Muscle layer of colon (tissue), 2 donors: ENCODE data around the gene ANO1.
"Not testable (repeated sequence)": the region's sequence is repeated elsewhere in the genome, so short reads cannot be mapped to it uniquely, and the experiment has no call there.

ENCODE experiments used
- H3K27ac ChIP-seq: one replicate; pipeline ENCODE4 v1.7.0; 2013; ENCODE audit warnings: low read depth, mild to moderate bottlenecking, low read length, moderate library complexity
- H3K27me3 ChIP-seq, 2 donors: one replicate each; pipeline ENCODE4 v1.7.0; 2013; ENCODE audit warnings: low read length in 2 of 2, mild to moderate bottlenecking in 2 of 2; ENCODE audit not compliant: insufficient read depth in 2 of 2, control insufficient read depth in 1 of 2
- H3K36me3 ChIP-seq: one replicate; pipeline ENCODE4 v1.7.0; 2013; ENCODE audit warnings: mild to moderate bottlenecking, low read length; ENCODE audit not compliant: insufficient read depth
- H3K4me1 ChIP-seq: one replicate; pipeline ENCODE4 v1.7.0; 2013; ENCODE audit warnings: mild to moderate bottlenecking, low read length; ENCODE audit not compliant: insufficient read depth
- H3K4me3 ChIP-seq, 2 donors: one replicate each; pipeline ENCODE4 v1.7.0; 2013; ENCODE audit warnings: low read length in 2 of 2, low read depth in 1 of 2, mild to moderate bottlenecking in 1 of 2, moderate library complexity in 1 of 2
- H3K9ac ChIP-seq: one replicate; pipeline ENCODE4 v1.7.0; 2013; ENCODE audit warnings: low read length
- H3K9me3 ChIP-seq: one replicate; pipeline ENCODE4 v1.7.0; 2013; ENCODE audit warnings: mild to moderate bottlenecking, low read length
- donor health status: abdominal sarcoma.
- donor health status: Adenocarcinoma of cecum.

ANO1 gene

DNA sequence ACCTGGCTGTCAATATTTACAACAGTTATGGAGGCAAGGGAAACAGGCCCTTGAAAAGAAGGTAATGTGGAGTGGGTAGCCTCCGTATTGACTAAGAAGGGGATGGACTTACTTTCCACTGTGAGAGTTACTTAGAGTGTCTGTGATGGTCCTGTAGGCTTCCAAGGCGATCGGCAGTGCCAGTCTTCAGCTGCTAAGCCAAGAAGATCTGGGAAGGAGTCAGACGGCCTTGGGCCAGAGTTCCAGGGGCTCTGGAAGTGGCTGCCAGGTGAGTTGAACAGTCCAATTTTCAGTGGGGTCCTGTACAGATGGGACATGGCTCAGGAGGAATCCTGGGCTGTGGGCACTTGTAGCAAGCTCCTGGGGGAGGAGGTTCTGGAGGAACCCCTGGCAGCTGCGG is 139.3 kb downstream of the ANO1 start:
- H3K4me1 ChIP-seq, H3K4me3 ChIP-seq, H3K9me3 ChIP-seq, H3K27ac ChIP-seq, H3K27me3 ChIP-seq, H3K36me3 ChIP-seq, H3K9ac ChIP-seq: not testable (repeated sequence)

DNA sequence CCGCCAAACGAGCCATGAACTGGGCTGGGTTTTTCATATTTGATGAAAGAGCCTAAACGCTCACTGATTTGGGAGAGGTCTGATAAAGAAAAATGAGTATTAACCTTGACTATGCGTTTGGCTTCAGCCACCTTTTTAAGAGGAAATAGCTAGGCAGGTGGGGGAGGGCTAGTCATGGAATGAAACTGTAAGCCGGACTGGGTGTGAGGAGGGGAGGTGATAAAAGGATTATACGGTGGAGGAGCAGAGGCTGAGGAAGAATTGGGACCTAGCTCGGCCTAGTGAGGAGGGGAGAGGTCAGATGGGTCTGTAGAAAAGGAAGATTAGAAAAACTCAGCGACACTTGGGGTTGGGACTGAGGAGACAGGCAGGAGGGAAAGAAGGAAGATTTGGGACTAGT is 140.0 kb downstream of the ANO1 start:
- not testable (repeated sequence) for H3K27ac ChIP-seq, H3K9me3 ChIP-seq, H3K4me3 ChIP-seq, H3K36me3 ChIP-seq, H3K4me1 ChIP-seq, H3K9ac ChIP-seq, H3K27me3 ChIP-seq

DNA sequence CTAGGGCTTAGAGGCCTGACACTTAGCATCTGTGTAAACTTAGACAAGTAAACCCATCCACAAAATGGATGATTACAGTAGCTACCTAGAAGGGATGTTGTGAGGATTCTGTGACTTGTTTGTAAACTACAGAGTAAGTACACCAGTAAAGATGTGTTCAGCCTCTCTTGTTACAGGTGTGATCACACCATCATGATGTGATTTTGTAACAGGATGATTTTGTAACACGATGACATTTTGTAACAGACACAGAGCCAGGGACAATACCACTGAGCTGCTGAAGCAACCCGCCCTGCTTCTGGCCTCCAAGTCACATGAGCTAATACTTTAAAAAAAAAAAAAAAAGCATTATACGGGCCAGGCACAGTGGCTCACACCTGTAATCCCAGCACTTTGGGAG is 142.0 kb downstream of the ANO1 start:
- no peak overlapping the region for H3K27ac ChIP-seq
- no peak overlapping the region for H3K4me3 ChIP-seq
- H3K27me3 ChIP-seq = no peaks in the 10 kb centered on the region
- H3K4me1 ChIP-seq = no peaks in the 10 kb centered on the region
- H3K9ac ChIP-seq = no peak overlapping the region
- H3K9me3 ChIP-seq = no peaks in the 10 kb centered on the region
- no peaks in the 10 kb centered on the region for H3K36me3 ChIP-seq

DNA sequence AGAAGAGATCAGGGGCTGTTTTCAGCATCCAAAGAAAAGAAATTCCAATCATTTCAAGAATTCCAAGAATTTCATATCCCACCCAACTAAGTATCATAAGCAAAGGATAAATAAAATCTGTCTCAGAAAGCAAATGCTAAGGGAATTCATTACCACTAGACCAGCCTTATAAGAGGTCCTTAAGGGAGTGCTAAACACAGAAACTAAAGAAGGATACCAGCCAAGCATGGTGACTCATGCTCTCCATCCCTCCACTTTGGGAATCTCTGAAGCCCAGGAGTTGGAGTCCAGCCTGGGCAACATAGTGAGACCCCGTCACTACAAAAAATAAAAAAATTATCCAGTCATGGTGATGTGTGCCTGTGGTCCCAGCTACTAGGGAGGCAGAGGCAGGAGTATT is 142.8 kb downstream of the ANO1 start:
- Histone ChIP-seq H3K36me3 (no peaks in the 10 kb centered on the region), H3K9me3 (no peaks in the 10 kb centered on the region), H3K27ac (no peak overlapping the region), H3K4me3 (no peak overlapping the region), H3K4me1 (no peaks in the 10 kb centered on the region), H3K27me3 (no peaks in the 10 kb centered on the region), H3K9ac (no peak overlapping the region)

DNA sequence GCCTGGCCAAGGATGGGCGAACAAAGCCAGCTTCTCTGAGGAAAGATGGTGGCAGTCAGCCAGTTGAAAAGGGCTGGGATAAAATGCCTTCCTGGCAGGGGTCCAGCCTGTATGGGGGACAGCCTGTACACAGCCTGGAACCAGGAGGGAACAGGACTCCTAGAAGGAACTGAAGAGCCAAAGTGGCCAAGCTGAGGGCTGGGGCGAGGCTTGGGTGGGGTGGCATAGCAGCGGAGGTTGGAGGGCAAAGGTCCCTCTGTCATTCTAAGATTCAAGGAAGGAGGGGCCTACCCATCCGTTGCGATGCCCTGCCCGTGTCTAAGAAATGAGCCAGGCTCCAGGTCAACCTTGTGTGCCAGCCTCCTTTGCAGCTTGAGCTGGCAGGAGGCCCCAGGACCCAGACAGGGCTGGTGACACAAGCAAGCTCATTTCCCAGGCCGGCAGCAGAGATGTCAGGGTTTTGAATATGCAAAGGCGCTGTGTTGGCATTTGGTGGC is 147.6 kb downstream of the ANO1 start:
- H3K9me3 ChIP-seq = no peaks in the 10 kb centered on the region
- H3K4me1 ChIP-seq = no peaks in the 10 kb centered on the region
- no peak overlapping the region for H3K4me3 ChIP-seq
- H3K9ac ChIP-seq = no peak overlapping the region
- no peaks in the 10 kb centered on the region for H3K36me3 ChIP-seq
- no peaks in the 10 kb centered on the region for H3K27me3 ChIP-seq
- H3K27ac ChIP-seq = no peak overlapping the region

DNA sequence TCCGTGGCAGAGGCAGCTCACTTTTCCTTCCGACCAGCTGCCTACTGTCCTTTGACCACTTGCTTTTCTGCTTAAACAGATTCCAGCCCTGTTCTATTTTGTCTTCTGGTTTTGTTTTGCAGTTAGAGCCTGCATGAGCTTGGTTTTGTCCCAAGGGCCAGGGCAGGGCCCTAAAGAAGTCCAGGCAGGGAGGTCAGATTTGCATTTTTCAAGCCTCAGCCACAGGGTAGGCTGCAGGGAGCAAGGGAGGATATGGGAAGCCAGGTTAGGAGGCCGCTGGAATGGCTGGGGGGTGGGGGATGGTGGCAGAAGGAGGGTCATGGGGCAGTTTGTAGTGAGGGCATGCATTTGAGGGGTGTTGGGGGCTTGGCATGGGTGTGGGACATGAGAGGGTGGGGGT is 148.1 kb downstream of the ANO1 start:
- Histone ChIP-seq H3K4me3 (no peak overlapping the region), H3K27ac (no peak overlapping the region)

DNA sequence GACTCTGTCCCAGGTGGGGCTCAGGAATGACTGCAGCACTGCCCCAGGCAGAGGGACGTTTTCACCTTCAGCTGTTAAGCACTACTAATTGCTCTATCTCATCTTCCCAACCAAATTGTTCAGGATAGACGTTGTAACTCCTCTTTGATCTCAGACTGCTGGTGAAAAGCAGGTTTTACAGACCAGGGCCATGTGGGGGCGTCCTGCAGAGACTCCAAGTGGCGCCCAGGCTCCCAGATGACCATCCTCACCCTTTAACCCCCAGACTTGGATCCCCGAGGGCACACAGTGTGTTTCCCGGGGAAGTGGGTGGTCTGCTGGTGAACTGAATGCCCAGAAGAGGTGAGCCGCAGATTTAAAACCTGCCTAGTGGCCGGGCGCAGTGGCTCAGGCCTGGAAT is 148.8 kb downstream of the ANO1 start:
- no peak overlapping the region for H3K27ac ChIP-seq
- H3K4me3 ChIP-seq = no peak overlapping the region
- H3K9me3 ChIP-seq = no peaks in the 10 kb centered on the region
- no peaks in the 10 kb centered on the region for H3K36me3 ChIP-seq
- no peaks in the 10 kb centered on the region for H3K4me1 ChIP-seq
- no peak overlapping the region for H3K9ac ChIP-seq
- no peaks in the 10 kb centered on the region for H3K27me3 ChIP-seq

More for the DNA sequence above, 148.1 kb downstream of the ANO1 start:
- no peaks in the 10 kb centered on the region for H3K4me1 ChIP-seq
- no peaks in the 10 kb centered on the region for H3K9me3 ChIP-seq
- H3K36me3 ChIP-seq = no peaks in the 10 kb centered on the region
- H3K27me3 ChIP-seq = no peaks in the 10 kb centered on the region
- H3K9ac ChIP-seq = no peak overlapping the region

DNA sequence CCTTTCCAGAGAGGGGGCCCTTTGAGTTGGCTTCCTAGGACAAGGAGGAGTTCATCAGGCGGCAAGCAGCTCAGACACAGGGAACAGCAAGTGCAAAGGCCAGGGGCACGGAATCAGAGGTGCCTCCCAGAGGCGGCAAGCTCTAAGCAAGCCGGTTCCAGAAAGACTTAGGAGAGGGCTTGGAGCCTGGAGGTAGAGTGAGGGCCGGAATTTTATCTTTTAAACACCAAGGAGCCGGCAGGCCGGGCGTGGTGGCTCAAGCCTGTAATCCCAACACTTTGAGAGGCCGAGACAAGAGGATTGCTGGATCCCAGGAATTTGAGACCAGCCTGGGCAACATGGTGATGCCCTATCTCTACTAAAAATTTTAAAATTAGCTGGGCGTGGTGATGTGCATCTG is 151.6 kb downstream of the ANO1 start:
- H3K27me3 ChIP-seq = no peaks in the 10 kb centered on the region
- no peak overlapping the region for H3K9ac ChIP-seq
- no peak overlapping the region for H3K27ac ChIP-seq
- H3K36me3 ChIP-seq = no peaks in the 10 kb centered on the region
- H3K9me3 ChIP-seq = no peaks in the 10 kb centered on the region
- no peaks in the 10 kb centered on the region for H3K4me1 ChIP-seq
- H3K4me3 ChIP-seq = no peak overlapping the region

DNA sequence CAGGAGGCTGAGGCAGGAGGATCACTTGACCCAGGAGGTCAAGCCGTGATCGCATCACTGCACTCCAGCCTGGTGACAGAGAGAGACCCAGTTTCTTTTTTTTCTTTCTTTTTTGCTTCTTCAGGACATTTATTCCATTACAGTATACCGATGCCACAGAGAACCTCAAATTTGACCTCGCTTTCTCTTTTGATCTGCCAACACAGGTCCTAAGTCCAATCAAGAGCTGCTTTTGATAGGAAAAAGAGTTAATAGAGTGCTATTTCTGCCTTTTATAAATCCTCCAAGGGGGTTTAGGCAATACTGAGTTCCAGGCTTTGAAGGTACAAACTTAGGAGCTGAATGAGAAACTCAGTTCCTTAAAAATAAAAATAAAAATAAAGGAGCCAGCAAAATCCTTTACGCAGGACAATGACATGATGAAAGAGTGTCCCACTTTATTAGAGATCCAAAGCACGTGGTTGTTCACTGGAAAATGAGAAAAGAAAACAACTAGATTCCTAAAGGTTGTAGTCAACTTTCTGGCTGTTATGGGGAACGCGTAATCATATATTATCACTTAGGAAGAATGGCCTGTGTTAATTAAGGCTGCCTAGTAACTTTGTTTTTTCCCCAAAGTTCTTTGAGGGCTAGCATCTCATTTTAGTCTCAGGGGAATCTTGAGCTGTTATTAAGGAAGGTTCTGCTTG is 152.2 kb downstream of the ANO1 start:
- H3K27ac ChIP-seq = no peak overlapping the region
- H3K4me3 ChIP-seq = no peak overlapping the region

DNA sequence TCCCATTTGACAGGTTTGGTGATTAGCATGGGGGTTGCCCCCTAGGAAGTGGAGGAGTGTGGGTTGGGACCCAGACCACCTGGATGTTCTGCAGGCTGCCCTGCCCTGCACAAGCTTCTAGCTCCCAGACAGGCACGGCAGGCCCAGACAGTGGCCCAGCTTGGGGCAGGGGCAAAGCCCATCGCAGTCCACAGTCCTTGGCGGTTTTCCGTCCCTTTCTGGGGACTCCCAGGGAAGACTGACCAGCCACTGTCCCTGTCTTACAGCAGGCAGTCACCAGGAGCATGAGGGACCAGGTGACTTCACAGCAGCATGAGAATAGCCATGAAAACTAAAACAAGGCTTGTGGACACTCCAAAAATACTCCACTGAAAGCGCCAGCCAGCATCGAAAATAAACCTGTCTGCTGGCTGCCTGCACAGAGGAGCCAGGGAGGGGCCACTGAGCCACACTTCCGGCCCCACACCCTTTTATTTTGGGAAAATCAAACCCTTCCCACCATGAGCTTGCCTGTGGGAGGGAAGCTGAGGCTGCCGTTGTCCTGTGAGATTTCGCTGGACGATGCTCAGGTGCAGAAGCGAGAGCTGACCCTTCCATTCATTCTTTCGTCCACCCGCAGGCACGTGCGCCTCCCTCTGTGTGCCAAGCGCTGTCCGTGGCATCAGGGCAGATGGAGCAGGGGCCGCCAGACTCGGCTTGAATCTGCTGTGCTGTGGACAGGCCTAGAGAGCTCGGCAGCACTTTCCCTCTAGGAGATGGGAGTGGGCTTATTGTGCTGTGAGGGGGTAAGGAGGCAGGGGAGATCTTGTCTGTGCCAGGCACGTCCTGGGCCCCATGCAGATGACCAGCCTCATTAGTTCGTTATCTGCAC is 153.0 kb downstream of the ANO1 start:
- Histone ChIP-seq H3K4me1 (no peaks in the 10 kb centered on the region), H3K36me3 (no peaks in the 10 kb centered on the region), H3K9ac (no peak overlapping the region), H3K27me3 (no peaks in the 10 kb centered on the region), H3K27ac (no peak overlapping the region), H3K9me3 (no peaks in the 10 kb centered on the region), H3K4me3 (no peak overlapping the region)

More for the DNA sequence above, 152.2 kb downstream of the ANO1 start:
- Histone ChIP-seq H3K36me3 (no peaks in the 10 kb centered on the region), H3K27me3 (no peaks in the 10 kb centered on the region), H3K4me1 (no peaks in the 10 kb centered on the region), H3K9me3 (no peaks in the 10 kb centered on the region), H3K9ac (no peak overlapping the region)

DNA sequence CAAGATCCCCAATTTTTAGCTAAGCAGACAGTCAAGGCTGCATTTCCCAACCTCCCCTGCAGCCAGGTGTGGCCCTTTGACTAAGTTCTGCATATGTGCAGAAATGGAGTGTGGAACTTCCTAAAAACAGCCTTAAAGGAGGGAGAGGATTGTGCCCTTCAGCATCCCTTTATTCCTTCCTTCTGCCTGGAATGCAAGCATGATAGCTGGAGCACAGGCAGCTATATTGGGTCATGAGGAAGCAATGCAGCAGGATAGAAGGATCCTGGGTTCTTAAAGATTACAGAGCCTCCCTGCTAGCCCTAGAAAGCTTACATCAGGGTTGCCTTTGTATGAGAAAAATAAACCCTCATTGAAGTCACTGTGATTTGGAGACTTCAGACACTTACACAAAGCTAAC is 154.9 kb downstream of the ANO1 start:
- Histone ChIP-seq H3K4me1 (no peaks in the 10 kb centered on the region), H3K27ac (no peak overlapping the region), H3K9me3 (no peaks in the 10 kb centered on the region), H3K9ac (no peak overlapping the region), H3K4me3 (no peak overlapping the region), H3K27me3 (no peaks in the 10 kb centered on the region), H3K36me3 (no peaks in the 10 kb centered on the region)
